HL-60/S4 treated with retinoic acid at 250 ng/mL for 4 days and 3 days (cell line): Measurements from ENCODE around the gene MDC1.

Experiments
- in situ Hi-C: fragments of 300-500 bp; cut with MboI; formaldehyde crosslinking; loops from 2 replicates; pipeline ENCODE4 v1.7.0; 2022; ENCODE audit warnings: low sequenced_read_pairs

The MDC1 gene

DNA sequence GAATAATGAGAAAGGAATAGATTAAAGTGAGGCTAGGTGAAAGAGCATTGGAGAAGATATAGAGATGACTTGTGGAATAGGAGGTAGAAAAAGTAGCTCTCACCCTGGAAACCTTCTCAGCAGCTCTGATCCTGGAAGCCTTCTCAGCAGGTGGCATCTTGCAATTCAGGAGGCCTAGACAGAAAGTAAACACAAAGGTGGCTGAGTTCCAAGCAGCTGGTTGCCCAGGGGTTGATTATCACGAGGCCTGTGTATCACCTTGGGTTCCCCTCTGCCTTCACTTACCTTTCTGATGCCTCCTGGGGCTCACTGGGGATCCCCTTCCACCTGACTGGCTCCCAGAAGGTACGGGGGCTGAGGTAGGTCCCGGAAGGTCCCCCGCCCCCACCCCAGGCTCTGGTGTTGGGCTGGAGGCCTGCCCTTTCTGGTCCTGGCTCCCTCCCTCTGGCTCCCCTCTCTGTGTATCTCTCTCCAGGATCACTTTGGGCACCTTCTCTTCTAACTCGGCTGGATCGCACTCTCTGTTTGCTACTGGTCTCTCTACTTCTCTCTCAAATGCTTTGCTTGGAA is 9.7 kb downstream of the MDC1 start:
- in situ Hi-C loops = no loop called here

GRCh38 chr6:30705620-30706019 is 11.5 kb downstream of the MDC1 start:
- in situ Hi-C loops = no loop called here

DNA sequence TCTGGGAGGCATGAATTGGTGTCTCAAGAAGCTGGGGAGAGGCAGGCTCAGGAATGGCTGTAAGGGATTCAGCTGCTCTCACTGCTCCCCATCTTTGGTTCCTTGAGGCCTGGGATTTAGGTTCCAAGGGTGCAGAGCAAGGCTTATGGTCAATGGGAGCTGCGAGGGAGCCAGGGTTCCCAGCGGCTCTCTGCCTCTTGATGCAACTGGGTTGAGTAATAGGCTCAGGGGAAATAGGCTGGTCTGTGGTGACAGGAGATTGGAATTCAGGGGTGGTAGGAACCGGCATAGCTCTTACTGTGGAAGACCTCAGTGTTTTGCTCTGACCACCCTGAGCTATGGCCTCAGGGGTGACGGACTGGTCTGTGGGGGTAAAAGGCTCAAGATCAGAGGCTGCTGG is 13.3 kb downstream of the MDC1 start:
- in situ Hi-C loops = no loop called here

GRCh38 chr6:30703011-30703410 is 14.1 kb downstream of the MDC1 start:
- in situ Hi-C loops = no loop called here

- in situ Hi-C loops = no loop called here
These were observed 16.7 kb downstream of the MDC1 start for GRCh38 chr6:30700340-30700739.

GRCh38 chr6:30696432-30696831 is 20.6 kb downstream of the MDC1 start:
- in situ Hi-C loops = no loop called here

DNA sequence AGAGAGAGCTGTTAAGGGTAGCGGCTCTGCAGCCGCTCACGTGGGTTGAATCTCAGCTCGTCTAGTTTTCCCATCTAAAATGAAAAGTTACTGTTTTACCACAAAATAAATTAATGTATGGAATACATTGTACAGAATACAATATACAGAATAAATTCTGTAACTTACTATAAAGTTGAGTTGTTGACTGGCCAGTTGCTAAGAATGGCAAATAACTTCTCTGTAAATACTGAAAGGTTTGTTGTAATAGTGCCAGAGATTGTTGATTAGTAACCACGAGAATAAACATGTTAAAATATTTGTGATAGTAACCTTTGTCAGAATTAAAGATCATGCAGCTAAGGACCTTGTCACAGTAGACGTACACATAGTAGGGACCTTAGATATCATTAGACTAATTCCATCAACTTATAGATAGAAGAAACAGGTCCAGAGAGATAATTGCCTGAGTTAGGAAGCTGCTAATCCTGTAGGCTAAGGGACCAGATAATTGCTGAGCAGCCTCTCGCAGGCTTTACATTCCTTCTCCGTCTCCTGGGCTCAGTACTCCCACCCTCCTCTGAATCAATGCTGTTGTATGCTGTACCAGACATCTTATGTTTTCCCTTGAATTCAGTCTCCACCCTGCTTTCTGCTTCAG is 25.8 kb downstream of the MDC1 start:
- in situ Hi-C loops = no loop called here

DNA sequence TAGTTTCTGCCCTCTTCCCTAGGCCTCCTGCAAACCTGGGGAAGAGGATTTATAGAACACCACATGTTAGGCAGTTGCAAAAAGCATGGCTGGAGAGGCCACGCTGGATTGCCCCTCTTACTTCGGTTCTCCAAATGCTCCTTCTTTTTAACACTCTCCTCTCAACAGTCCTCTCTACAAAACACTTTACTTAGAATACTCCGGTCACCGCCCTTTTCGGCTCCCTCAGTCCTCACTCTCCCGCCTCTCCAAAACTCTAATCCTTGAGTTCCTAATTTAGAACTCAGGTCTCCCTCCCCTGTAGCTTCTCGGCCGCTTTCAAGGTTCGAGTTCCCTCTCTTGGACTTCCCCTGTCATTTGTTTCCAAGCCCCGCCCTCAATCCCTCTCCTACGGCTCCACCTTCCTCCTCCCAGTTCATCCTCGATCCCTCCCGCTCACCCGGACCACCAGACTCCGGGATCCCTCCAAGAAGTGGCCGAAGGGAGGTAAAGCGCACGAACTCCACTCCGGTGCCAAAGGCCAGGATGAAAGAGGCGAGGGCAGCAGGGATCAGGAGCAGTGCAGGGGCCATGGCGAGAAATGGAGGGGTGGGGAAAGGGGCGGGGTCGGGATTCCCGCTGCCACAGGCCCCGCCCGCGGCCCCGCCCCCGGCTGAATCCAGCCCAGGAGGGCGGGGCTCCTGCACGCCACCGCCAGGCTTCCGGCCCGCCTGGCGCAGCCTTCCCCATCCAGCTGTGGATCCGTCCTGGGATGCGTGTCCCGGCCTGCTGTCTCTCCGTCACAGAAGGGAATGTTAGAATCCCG is 26.5 kb downstream of the MDC1 start, which contains the start of gene NRM:
TSS of gene NRM (minus strand) at position 582 of the 805 bp plus-strand sequence. CDS start at position 572, 10 bp downstream.
- in situ Hi-C loops = no loop called here

- in situ Hi-C loops = no loop called here
These were observed 27.1 kb downstream of the MDC1 start for GRCh38 chr6:30689985-30690384.

DNA sequence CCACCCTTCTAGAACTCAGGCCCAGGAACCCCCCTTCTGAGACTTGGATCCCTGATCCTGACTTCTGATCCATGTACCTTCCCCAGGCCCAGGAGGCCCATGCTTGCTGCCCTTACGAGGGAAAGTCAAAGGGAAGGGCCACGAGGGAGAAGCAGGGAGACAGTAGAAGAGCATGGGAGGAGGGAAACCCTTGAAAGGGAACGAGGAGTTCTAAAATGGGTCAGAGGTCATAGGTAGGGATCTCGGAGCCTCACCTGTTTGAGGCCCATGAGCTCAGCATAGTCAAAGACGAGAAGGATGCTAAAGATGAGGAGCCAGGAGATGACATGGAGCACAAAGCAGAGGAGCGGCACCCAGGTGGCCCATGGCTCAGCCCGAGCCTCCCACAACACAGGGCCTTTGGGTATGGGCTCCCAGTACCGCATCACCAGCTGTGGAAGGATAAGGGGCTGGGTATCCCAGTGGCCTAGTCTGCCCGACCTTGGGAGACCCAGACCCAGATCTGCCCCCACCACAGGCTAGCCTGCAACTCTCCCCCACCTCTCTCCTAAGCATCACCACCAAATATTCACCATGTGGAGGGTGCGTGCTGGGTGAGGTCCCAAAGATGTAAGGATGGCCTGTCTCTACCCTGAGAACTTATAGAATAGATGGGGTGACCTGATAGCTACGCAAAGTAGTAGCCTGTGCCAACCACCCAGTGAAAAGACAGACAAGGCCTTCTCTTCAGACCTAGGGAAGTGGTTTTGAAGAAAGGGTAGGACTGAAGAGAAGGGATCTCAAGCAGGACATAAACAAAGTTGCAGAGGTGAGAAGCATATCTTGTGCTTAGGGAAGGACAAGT is 27.8 kb downstream of the MDC1 start:
- in situ Hi-C loops = no loop called here

DNA sequence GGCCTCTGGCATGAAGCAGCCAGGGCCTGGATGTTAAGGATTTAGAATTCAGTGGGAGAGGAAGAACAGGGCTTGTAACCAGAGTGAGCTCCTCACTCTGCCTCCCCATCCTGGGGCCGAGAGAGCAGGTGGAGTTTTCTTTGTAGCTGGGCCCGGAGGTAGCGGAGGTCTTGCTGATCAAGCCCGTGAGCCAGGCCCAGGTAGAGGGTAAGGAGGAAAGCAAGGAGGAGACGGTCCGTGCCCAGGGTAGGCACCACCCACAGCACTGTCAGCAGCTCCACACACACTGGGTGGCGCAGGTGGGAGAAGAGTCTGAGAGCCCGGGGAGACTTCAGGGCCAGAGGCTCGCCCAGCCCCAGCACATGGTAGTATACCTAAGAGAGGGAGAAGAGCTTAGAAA is 28.5 kb downstream of the MDC1 start:
- in situ Hi-C loops = no loop called here

- in situ Hi-C loops = no loop called here
These were observed 29.2 kb downstream of the MDC1 start for GRCh38 chr6:30687659-30688431.

- in situ Hi-C loops = no loop called here
These were observed 30.0 kb downstream of the MDC1 start for GRCh38 chr6:30686908-30687658.

- in situ Hi-C loops = no loop called here
These were observed 30.8 kb downstream of the MDC1 start, which contains the start of gene PPP1R18 for GRCh38 chr6:30686009-30686907. Gene PPP1R18 (minus strand): TSS chr6:30686645. CDS start chr6:30686018, 627 bp downstream.

DNA sequence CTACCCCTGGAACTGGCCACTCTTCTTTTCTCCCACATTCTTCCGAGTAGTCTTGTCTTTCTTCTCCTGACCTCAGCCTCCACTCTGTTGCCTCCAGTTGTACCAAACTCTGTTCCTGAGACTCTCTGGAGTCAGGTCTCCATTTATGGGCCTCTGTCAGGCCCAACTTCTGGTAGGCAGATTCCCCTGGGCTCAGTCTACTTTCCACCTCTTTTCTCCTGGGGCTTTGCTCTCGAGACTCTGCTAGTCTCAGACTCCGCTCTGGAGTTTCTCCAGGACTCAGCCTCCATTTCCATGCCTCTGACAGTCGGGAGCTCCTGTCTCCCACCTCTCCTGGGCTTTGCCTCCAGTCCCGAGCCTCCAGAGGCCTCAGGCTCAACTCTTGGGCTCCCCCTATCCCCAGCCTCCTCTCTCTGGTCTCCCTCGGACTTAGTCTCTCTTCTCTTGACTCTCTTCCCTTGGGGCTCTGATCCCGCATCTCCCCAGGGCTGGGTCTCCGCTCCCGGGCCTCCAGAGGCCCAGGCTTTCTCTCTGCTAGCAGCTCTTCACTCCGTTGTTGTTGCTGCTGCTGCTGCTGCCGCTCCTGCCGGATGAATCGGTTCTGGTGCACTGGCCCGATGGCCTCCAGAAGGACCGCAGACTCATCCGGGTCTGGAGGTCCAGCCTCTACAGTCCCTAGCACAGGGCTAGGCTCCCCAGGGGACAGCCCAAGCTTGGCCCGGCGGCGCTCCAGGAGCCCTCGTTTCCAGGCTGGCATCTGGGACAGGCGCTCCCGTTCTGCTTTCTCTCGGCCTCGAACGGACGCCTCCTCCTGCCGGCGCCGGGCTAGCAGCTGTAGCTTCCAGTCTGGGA is 31.7 kb downstream of the MDC1 start:
- in situ Hi-C loops = no loop called here

DNA sequence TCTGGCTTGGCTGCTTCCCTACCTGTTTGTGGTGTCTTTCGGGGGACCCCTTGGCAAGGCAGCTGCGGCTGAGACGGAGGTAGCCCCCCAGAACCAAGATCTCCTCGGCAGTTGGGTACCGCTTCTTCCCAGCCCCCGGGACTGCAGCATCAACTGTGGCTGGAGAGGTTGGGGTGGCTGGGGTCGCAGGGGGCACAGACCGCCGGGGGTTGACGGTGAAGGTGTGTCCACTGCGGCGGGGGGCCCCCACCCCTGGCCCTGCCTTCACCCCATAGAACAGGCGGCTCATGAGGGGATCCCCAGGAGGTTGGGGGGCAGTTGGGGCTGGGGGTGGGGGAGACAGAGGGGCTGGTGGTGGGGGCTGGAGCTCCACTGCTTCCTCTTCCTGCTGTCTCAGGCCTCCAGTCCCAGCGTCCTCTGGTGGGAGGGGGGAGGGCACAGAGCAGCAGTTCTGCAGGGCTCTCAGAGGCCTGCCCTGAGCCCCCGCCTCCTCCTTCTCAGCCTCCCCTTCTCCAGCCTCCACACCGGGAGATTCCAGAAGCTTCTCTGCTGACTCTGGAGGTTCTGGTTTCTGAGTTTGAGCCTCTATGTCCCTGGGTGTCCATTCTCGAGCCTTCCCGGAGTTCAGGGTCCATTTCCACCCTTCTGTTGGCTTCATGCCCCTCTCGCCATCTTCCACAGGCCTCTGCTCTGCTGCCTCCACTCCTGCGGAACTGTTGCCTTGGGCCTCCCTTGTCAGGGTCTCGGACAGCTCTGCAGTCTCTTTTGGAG is 32.5 kb downstream of the MDC1 start:
- in situ Hi-C loops = loop anchor here (5.0 kb wide), 1 partner anchor 33 kb away; the partner anchor contains the start of gene MDC1

GRCh38 chr6:30683980-30684338 is 33.1 kb downstream of the MDC1 start:
- in situ Hi-C loops = loop anchor here (5.0 kb wide), 1 partner anchor 33 kb away; the partner anchor contains the start of gene MDC1
